GM23248 (cell line): Measurements from ENCODE around the gene MRPL46. TPM values are rescaled to one million over a fixed set of nuclear protein-coding genes. Genes with fewer than 3 reads are reported as not detected.
A peak's percentile ranks its signal among the peaks of the same experiment; 100 is the strongest.

ENCODE experiments used
- DNase-seq: peaks from one replicate; pipeline ENCODE4 v3.0.0-alpha.2; 2015
- H2AFZ ChIP-seq: fragments of 200-600 bp; sonication (generic); 2 replicates; pipeline ENCODE4 v1.6.1; 2016; ENCODE audit warnings: antibody characterized with exemption
- H3F3A ChIP-seq: fragments of 200-600 bp; sonication (generic); 2 replicates; pipeline ENCODE4 v1.6.1; 2016; ENCODE audit warnings: mild to moderate bottlenecking, antibody characterized with exemption, mixed run types; ENCODE audit not compliant: insufficient read depth
- H3K27ac ChIP-seq: fragments of 200-600 bp; sonication (generic); 2 replicates; pipeline ENCODE4 v1.5.1; 2016; ENCODE audit warnings: mild to moderate bottlenecking
- H3K27me3 ChIP-seq: fragments of 200-600 bp; sonication (generic); replicated peaks from 2 replicates; pipeline ENCODE4 v1.6.1; 2016; ENCODE audit warnings: mild to moderate bottlenecking; ENCODE audit not compliant: insufficient read depth
- H3K36me3 ChIP-seq: fragments of 200-600 bp; sonication (generic); 2 replicates; pipeline ENCODE4 v1.6.1; 2016; ENCODE audit warnings: low read depth, mild to moderate bottlenecking
- H3K4me1 ChIP-seq: fragments of 200-600 bp; sonication (generic); 2 replicates; pipeline ENCODE4 v1.6.1; 2016; ENCODE audit warnings: mild to moderate bottlenecking; ENCODE audit not compliant: insufficient read depth
- H3K4me2 ChIP-seq: fragments of 200-600 bp; sonication (generic); one replicate; pipeline ENCODE4 v1.6.1; 2016; ENCODE audit warnings: mild to moderate bottlenecking; ENCODE audit not compliant: unreplicated experiment
- H3K4me3 ChIP-seq: fragments of 200-600 bp; sonication (generic); 2 replicates; pipeline ENCODE4 v1.5.1; 2016; ENCODE audit warnings: mild to moderate bottlenecking
- H3K79me2 ChIP-seq: fragments of 200-600 bp; sonication (generic); 2 replicates; pipeline ENCODE4 v1.6.1; 2016; ENCODE audit warnings: mild to moderate bottlenecking; ENCODE audit not compliant: insufficient read depth
- H3K9ac ChIP-seq: fragments of 200-600 bp; sonication (generic); 2 replicates; pipeline ENCODE4 v1.6.1; 2016; ENCODE audit warnings: mild to moderate bottlenecking
- H3K9me2 ChIP-seq: fragments of 200-600 bp; sonication (generic); 2 replicates; pipeline ENCODE4 v1.6.1; 2016; ENCODE audit warnings: mixed run types, mild to moderate bottlenecking, moderate library complexity; ENCODE audit not compliant: insufficient read depth
- H3K9me3 ChIP-seq: fragments of 200-600 bp; sonication (generic); one replicate; pipeline ENCODE4 v1.6.1; 2017; ENCODE audit warnings: low read depth
- H4K20me1 ChIP-seq: fragments of 200-600 bp; sonication (generic); 2 replicates; pipeline ENCODE4 v1.6.0; 2016; ENCODE audit not compliant: insufficient read depth
- EZH2 ChIP-seq: fragments of 200-600 bp; sonication (generic); IDR thresholded peaks from 2 replicates; pipeline ENCODE4 v1.6.1; 2018; ENCODE audit warnings: antibody characterized with exemption, mild to moderate bottlenecking; ENCODE audit not compliant: insufficient read depth, poor library complexity, severe bottlenecking
- EZH2phosphoT487 ChIP-seq: fragments of 200-600 bp; sonication (generic); IDR thresholded peaks from 2 replicates; pipeline ENCODE4 v1.6.1; 2018; ENCODE audit warnings: antibody characterized with exemption, moderate library complexity, mild to moderate bottlenecking, low read depth; ENCODE audit not compliant: insufficient read depth
- WGBS, 2 experiments: methylation state at CpG; one replicate each; pipeline ENCODE4 v1.1.6; 2015 to 2017; ENCODE audit warnings: low lambda C conversion rate in 2 of 2, low coverage in 1 of 2; ENCODE audit errors: missing lambda C conversion rate in 2 of 2; 5-methylcytosine and 5-hydroxymethylcytosine counted together
- in situ Hi-C: fragments of 300-500 bp; cut with MboI; formaldehyde crosslinking; loops from 2 replicates; pipeline ENCODE4 v1.15.0; 2020
- polyA plus RNA-seq: library from polyadenylated mRNA; unstranded; fragments of >200 nt; fragmentation: Nextera tagmentation; extraction: Ambion mirVana; gene quantifications from 2 replicates; pipeline ENCODE4 v1.2.1, GENCODE V29; 2016
- total RNA-seq: library from RNA; depleted of rRNA; stranded (reverse); fragments of >200 nt; shearing (Covaris generic); gene quantifications from 2 replicates; pipeline ENCODE4 v1.2.3, GENCODE V29; 2014

The MRPL46 gene
- total and polyA plus RNA-seq, 2 experiments from 2014 or later, result 14.6 to 38.4 TPM

DNA sequence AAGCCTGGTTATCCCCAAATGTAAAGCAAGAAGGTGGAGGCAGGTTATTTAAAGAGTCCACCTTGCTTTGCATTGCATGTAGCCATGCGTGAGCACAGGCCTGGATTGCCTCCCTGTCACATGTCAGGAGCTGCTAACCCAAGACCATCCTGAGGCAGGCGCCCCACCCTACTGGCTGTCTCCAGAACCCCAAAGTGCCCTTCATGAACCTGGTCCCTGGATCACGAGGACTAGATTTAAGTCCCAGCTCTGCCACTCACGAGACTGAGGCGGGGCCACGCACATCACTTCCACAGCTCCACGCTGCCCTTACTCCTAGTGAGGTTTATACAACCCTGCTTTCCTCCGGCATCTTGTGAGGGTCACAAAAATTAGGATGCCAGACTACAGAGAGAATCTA is 17.6 kb downstream of the MRPL46 start:
- Histone ChIP-seq H3K9ac (no peak overlapping the region), H3K9me2 (no peaks in the 10 kb centered on the region), H3K4me1 (peaks cover 9% of the 10 kb centered on the region), H2AFZ (no peak overlapping the region), H3K4me2 (no peak overlapping the region), H3K36me3 (no peaks in the 10 kb centered on the region), H3K9me3 (no peaks in the 10 kb centered on the region), H4K20me1 (no peaks in the 10 kb centered on the region), H3F3A (peaks cover 9% of the 10 kb centered on the region; the same call in 1 of the 2 replicates), H3K27ac (no peak overlapping the region), H3K4me3 (no peak overlapping the region), H3K27me3 (peaks cover 4% of the 10 kb centered on the region; the same call in 1 of the 2 replicates), H3K79me2 (no peaks in the 10 kb centered on the region)
- in situ Hi-C loops, result loop anchor here (25.0 kb wide), 1 partner anchor 187 kb away; the partner anchor contains the start of gene NTRK3
- 70 to 73% methylated on average over 8 of the region's 8 CpGs for WGBS, 2 experiments
- TF ChIP-seq EZH2 (no peak), EZH2phosphoT487 (no peak)
- no peak for DNase-seq

DNA sequence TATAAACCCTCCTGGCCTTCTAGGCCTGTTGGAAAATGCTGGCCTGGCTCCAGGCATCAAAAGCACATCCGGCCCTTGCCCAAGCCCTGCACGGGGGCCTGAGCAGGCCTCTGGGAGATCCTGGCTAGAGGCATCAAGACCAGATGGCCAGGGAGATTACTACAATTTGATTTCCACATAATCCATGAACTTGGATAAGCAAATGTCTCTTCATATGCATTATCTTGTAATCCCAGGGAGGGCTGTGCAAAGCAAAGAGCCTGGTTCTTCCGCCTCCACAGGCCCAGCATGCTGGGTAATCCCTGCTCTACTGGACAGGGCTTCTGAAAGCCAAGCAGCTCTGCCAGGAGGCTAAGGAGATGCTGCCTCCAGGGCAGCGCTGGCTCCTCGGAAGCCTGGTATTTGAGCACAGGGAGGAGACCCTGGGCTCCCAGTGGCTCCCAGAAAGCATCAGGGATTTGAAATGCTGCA is 18.2 kb downstream of the MRPL46 start:
- in situ Hi-C loops, result loop anchor here (25.0 kb wide), 1 partner anchor 187 kb away; the partner anchor contains the start of gene NTRK3
- H3F3A ChIP-seq, result peaks cover 4% of the 10 kb centered on the region; the same call in 1 of the 2 replicates
- TF ChIP-seq EZH2 (no peak), EZH2phosphoT487 (no peak)

DNA sequence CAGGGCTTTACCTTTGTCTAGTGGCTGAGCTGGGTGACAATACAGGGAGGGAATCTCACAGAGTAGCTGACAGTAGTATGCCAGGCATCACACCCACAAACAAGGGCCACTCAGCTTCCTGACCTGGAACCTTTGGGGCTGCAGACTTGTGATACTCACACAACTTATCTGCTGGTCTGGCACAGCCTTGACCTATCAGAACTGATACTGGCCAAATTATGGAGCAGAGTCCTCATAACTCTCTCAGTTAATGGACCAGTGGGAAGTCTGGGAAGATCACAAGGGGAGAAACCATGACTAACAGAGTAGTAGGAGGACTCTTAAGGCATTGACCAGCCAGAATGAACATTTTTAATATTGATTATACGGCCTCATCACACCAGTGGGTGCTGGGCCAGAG is 19.4 kb downstream of the MRPL46 start:
- in situ Hi-C loops, result loop anchor here (25.0 kb wide), 1 partner anchor 185 kb away; the partner anchor contains the start of gene NTRK3
- WGBS, 2 experiments, result 10 to 21% methylated on average over 1 of the region's 1 CpG

More for the DNA sequence above, 18.2 kb downstream of the MRPL46 start:
- Histone ChIP-seq H3K27ac (no peak overlapping the region), H3K9ac (no peak overlapping the region), H3K27me3 (peaks cover 4% of the 10 kb centered on the region; the same call in 1 of the 2 replicates), H4K20me1 (no peaks in the 10 kb centered on the region), H3K4me1 (peaks cover 3% of the 10 kb centered on the region), H3K9me3 (no peaks in the 10 kb centered on the region), H3K36me3 (no peaks in the 10 kb centered on the region), H3K4me3 (no peak overlapping the region), H3K9me2 (no peaks in the 10 kb centered on the region), H3K79me2 (no peaks in the 10 kb centered on the region), H2AFZ (no peak overlapping the region), H3K4me2 (no peak overlapping the region)
- WGBS, 2 experiments, result 58 to 69% methylated on average over 5 of the region's 5 CpGs
- no peak for DNase-seq

DNA sequence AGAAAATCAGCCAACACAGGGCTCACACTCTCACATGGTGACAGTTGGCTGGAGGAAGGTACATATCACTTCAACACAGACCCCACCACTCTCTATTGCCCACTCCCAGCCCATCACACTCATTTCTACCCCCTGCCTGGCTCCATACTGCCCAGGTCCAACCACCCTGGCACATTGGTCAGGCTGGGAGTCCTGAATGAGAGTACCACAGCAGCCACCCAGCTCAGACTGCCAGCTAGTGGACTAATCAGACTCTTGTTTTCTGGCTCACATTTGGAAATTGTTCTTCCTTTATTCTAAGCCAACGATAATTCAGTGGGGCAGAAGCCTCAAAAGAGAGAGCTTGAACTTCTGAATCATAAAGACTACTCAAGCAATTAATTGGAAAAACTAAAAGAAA is 20.0 kb downstream of the MRPL46 start:
- DNase-seq, result peak; percentile 34
- WGBS, 2 experiments, result 35 to 43% methylated on average over 1 of the region's 1 CpG

More for the DNA sequence above, 19.4 kb downstream of the MRPL46 start:
- H3K27me3 ChIP-seq, result peaks cover 4% of the 10 kb centered on the region
- H3F3A ChIP-seq, result no peaks in the 10 kb centered on the region
- DNase-seq, result no peak
- H3K9ac ChIP-seq, result no peak overlapping the region
- no peaks in the 10 kb centered on the region for H3K36me3 ChIP-seq
- no peaks in the 10 kb centered on the region for H3K4me1 ChIP-seq
- H3K9me2 ChIP-seq, result no peaks in the 10 kb centered on the region
- H4K20me1 ChIP-seq, result no peaks in the 10 kb centered on the region
- H3K27ac ChIP-seq, result no peak overlapping the region
- TF ChIP-seq EZH2phosphoT487, result no peak
- no peak for TF ChIP-seq EZH2
- no peak overlapping the region for H3K4me3 ChIP-seq
- H3K79me2 ChIP-seq, result no peaks in the 10 kb centered on the region
- no peaks in the 10 kb centered on the region for H3K9me3 ChIP-seq
- H3K4me2 ChIP-seq, result no peak overlapping the region
- no peak overlapping the region for H2AFZ ChIP-seq

More for the DNA sequence above, 20.0 kb downstream of the MRPL46 start:
- peaks cover 4% of the 10 kb centered on the region for H3K27me3 ChIP-seq
- H2AFZ ChIP-seq, result no peak overlapping the region
- in situ Hi-C loops, result loop anchor here (25.0 kb wide), 1 partner anchor 185 kb away; the partner anchor contains the start of gene NTRK3
- H3K79me2 ChIP-seq, result no peaks in the 10 kb centered on the region
- H3K4me3 ChIP-seq, result no peak overlapping the region
- H3K9me2 ChIP-seq, result no peaks in the 10 kb centered on the region
- no peaks in the 10 kb centered on the region for H4K20me1 ChIP-seq
- no peak for TF ChIP-seq EZH2
- no peak for TF ChIP-seq EZH2phosphoT487
- no peaks in the 10 kb centered on the region for H3K36me3 ChIP-seq
- no peaks in the 10 kb centered on the region for H3K9me3 ChIP-seq
- no peak overlapping the region for H3K4me2 ChIP-seq
- H3K27ac ChIP-seq, result no peak overlapping the region
- no peaks in the 10 kb centered on the region for H3K4me1 ChIP-seq
- no peak overlapping the region for H3K9ac ChIP-seq
- no peaks in the 10 kb centered on the region for H3F3A ChIP-seq
